22Rv1 (cell line): ENCODE results near the gene SH3TC2.

Source experiments
- CTCF ChIP-seq: fragments of 450-650 bp; IDR thresholded peaks from 2 replicates; pipeline ENCODE4 v1.5.1; 2017; ENCODE audit warnings: mild to moderate bottlenecking
- ZFX ChIP-seq: fragments of 450-650 bp; IDR thresholded peaks from 2 replicates; pipeline ENCODE4 v1.6.1; 2017; ENCODE audit warnings: antibody characterized with exemption, borderline replicate concordance

DNA sequence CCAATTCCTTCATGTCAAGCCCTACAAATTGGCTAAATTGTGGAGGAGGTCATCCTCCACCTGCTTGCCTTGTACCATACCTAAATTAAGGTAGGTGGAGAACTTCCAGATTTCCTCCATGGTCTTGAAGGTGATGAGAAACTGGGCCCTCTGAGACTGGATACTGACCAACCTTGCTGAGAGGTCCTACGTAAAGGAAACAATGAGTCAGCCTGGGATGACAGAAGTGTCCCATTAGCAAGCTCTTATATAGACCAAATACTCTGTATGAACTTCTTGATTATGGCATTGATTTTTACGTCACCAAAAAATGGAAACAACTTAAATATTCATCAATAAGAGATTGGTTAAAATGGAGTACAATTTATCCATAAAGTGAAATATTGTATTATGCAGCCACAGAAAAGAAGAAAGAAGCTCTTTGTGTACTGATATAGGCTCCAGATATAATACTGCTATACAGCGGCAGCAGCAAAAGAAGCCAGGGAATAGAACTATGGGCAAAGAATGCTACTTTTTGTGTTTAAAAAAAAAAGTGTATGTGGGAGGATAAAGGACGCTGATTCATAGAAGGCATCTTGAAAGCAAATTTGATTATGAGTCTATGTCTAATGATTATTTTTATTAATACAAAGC lies 18.3 kb downstream of the SH3TC2 start:
- TF ChIP-seq CTCF = no peak
- TF ChIP-seq ZFX = no peak
